Lower lobe of right lung (tissue), 2 donors: Measurements from ENCODE around the gene SND1. TPM values are rescaled to one million over a fixed set of nuclear protein-coding genes. Genes with fewer than 3 reads are reported as not detected.

Source experiments
- ATAC-seq, 2 donors: fragments of 200-7000 bp; cut with Tn5 transposase; one replicate each; pipeline ENCODE4 v1.9.1; 2020 to 2022; ENCODE audit warnings: mild to moderate bottlenecking in 2 of 2, moderate library complexity in 2 of 2
- DNase-seq: peaks from one replicate; pipeline ENCODE4 v3.0.0-alpha.2; 2020
- H3K27ac ChIP-seq: fragments of 200-600 bp; one replicate; pipeline ENCODE4 v1.8.0; 2022
- H3K27me3 ChIP-seq: fragments of 200-600 bp; one replicate; pipeline ENCODE4 v1.8.0; 2022; ENCODE audit warnings: low read depth
- H3K36me3 ChIP-seq: fragments of 200-600 bp; one replicate; pipeline ENCODE4 v1.8.0; 2022; ENCODE audit warnings: mild to moderate bottlenecking
- H3K4me1 ChIP-seq: fragments of 200-600 bp; one replicate; pipeline ENCODE4 v1.8.0; 2022
- H3K4me3 ChIP-seq: fragments of 200-600 bp; one replicate; pipeline ENCODE4 v1.8.0; 2022; ENCODE audit warnings: mild to moderate bottlenecking
- H3K9me3 ChIP-seq: fragments of 200-600 bp; one replicate; pipeline ENCODE4 v1.8.0; 2022
- intact Hi-C: fragments of 100-400 bp; cut with DNase I; formaldehyde crosslinking; loops from one replicate; pipeline ENCODE4 v1.11.0; 2022
- total RNA-seq: library from RNA; stranded (reverse); fragmentation: NEBNext Ultra II Directional; extraction: Animal tissue kit (Norgen Biotek cat#: 25700); gene quantifications from one replicate; pipeline ENCODE4 v1.2.1, GENCODE V29; 2021
- TF ChIP-seq, protein P1 (sequence below): fragments of 200-600 bp; IDR thresholded peaks from one replicate; pipeline ENCODE4 v1.8.0; 2022; ENCODE audit warnings: antibody characterized with exemption, mild to moderate bottlenecking
- donor health status: DM: no; HTN: yes; CAD: no; lungs with severe emphysema.

SND1 gene
- total RNA-seq, 1 donor from 2014 or later, result 142 TPM

DNA sequence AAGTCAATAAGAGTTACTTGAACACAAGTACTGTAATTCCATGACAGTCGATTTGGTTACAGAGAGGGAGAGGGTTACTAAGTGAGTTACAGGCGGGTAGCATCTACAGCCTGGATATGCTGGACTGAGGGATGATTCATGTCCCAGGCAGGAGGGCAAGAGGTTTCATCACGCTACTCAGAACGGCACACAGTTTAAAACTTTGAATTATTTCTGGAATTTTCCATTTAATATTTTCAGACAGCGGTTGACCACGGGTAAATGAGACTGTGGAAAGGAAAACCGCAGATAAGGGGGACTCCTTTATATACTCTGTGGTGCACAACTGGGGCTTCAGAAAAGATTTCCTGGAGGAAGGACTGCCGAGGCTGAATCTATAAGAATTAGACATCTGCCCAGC lies 404.9 kb downstream of the SND1 start:
- H3K27me3 ChIP-seq, result no peaks in the 10 kb centered on the region
- intact Hi-C loops, result no loop called here

DNA sequence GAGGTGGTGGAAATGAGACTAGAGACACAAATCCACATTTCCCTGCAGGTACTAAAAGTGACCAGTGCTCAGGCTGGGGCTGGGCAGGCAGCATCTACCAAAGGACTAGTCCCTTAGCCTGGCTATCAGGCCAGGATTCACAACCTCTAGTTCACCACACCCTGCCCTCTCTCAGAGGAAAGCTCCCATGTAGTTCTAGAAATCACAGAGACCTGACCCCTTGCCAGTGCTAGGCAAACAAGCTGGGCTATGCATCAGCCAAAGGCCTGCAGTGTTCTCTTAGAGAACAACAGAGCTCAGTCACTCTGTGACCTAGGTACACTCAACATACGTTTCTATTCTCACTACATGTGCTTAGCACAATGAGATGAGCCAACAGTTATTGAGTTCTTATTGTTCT lies 405.9 kb downstream of the SND1 start:
- intact Hi-C loops, result no loop called here
- ATAC-seq, result no peak
- H3K27ac ChIP-seq, result no peak overlapping the region
- TF ChIP-seq, protein P1, sequence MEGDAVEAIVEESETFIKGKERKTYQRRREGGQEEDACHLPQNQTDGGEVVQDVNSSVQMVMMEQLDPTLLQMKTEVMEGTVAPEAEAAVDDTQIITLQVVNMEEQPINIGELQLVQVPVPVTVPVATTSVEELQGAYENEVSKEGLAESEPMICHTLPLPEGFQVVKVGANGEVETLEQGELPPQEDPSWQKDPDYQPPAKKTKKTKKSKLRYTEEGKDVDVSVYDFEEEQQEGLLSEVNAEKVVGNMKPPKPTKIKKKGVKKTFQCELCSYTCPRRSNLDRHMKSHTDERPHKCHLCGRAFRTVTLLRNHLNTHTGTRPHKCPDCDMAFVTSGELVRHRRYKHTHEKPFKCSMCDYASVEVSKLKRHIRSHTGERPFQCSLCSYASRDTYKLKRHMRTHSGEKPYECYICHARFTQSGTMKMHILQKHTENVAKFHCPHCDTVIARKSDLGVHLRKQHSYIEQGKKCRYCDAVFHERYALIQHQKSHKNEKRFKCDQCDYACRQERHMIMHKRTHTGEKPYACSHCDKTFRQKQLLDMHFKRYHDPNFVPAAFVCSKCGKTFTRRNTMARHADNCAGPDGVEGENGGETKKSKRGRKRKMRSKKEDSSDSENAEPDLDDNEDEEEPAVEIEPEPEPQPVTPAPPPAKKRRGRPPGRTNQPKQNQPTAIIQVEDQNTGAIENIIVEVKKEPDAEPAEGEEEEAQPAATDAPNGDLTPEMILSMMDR, result no peak
- H3K36me3 ChIP-seq, result no peaks in the 10 kb centered on the region
- no peak for DNase-seq
- peaks cover 4% of the 10 kb centered on the region for H3K4me1 ChIP-seq
- no peaks in the 10 kb centered on the region for H3K9me3 ChIP-seq
- H3K27me3 ChIP-seq, result no peaks in the 10 kb centered on the region
- no peak overlapping the region for H3K4me3 ChIP-seq

More for the DNA sequence above, 404.9 kb downstream of the SND1 start:
- TF ChIP-seq, protein P1, result no peak
- no peak for ATAC-seq
- no peaks in the 10 kb centered on the region for H3K36me3 ChIP-seq
- H3K9me3 ChIP-seq, result no peaks in the 10 kb centered on the region
- H3K27ac ChIP-seq, result no peak overlapping the region
- H3K4me1 ChIP-seq, result peaks cover 9% of the 10 kb centered on the region
- no peak overlapping the region for H3K4me3 ChIP-seq
- DNase-seq, result no peak

DNA sequence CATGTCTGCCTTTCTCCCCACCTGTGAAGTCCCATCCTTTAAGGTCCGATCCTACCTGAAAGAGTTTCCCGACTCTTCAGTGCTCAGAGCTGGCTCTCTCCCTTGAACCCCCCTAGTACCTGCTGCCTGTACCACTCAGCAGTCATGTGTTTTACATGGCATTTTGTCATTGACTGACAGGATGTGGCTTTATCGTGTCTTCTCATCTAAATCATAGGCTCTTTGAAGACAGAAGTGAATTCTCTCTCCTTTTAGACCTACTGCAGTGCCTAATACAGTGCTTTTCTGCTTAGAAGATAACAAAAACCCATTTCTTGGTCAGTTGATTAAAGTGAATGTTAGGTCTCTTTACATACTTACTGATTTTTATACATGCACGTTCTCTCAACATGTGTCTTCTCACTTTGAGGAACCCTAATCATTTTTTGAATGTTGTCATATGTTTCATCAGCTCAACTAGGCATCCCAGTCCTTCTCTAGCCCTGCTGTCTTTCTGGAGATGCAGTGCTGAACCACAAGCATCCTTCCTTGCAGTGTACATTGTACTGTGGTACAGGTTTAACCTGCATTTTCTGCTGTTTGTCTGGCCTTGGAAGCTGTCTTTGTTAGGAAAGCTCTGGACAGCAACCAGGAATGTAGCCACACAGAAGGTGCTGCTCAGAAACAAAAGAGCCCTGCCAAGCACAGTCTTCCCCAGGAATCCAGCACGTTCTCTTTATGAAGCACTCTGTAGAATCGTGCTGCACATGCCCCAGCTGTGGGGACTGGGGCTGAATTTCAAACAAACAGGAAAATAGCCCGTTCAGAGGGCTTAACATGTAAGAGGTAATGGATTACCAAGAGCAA lies 407.4 kb downstream of the SND1 start:
- Histone ChIP-seq H3K36me3 (no peaks in the 10 kb centered on the region), H3K4me1 (no peaks in the 10 kb centered on the region), H3K27me3 (no peaks in the 10 kb centered on the region), H3K27ac (no peak overlapping the region), H3K9me3 (no peaks in the 10 kb centered on the region), H3K4me3 (no peak overlapping the region)
- TF ChIP-seq, protein P1, result no peak
- intact Hi-C loops, result no loop called here
- DNase-seq (no peak), ATAC-seq (no peak)

DNA sequence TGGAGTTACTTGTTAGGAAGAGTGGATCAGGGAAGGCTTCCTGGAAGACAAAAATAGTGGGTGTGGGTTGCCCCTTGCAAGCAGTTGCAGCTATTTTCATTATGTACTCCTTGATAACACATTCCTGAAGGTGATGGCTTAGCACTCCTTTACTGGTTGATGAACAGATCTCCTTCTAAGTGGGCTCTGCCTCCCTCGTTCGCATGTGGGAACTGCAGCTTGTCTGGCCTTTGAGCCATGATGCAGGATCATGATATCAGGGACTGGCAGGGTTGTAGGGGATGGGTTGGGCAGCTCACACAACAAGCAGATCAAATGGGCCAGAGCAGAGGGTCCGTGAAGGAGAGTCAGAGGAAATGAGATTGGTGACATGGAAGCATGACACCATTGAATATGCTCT lies 408.0 kb downstream of the SND1 start:
- DNase-seq (no peak), ATAC-seq (no peak)
- Histone ChIP-seq H3K9me3 (no peaks in the 10 kb centered on the region), H3K27me3 (no peaks in the 10 kb centered on the region), H3K36me3 (no peaks in the 10 kb centered on the region), H3K27ac (no peak overlapping the region), H3K4me1 (no peaks in the 10 kb centered on the region), H3K4me3 (no peak overlapping the region)
- intact Hi-C loops, result no loop called here
- TF ChIP-seq, protein P1, result no peak

DNA sequence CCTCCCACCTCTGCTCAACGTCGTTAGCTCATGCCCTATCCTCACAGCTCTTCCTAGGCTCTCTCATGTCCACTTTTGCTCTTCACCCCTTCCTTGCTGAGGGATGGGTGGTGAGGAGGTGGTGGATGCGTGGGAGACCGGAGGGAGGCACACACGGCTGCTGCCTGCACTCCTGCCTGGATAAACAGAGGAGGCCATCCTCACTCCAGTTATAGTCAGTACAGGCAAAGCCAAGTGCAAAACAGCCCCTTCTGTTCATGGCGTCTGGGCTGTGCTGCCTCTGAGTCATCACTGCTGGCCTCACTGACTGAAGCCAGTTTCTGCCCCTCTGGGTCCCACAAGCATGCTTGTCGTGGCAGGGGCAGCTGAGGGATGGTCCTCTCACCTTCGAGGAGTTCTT lies 411.1 kb downstream of the SND1 start:
- no peak overlapping the region for H3K27ac ChIP-seq
- no peaks in the 10 kb centered on the region for H3K27me3 ChIP-seq
- no peaks in the 10 kb centered on the region for H3K4me1 ChIP-seq
- intact Hi-C loops, result no loop called here
- no peak for ATAC-seq
- H3K9me3 ChIP-seq, result no peaks in the 10 kb centered on the region
- H3K36me3 ChIP-seq, result no peaks in the 10 kb centered on the region
- TF ChIP-seq, protein P1, result no peak
- no peak for DNase-seq
- H3K4me3 ChIP-seq, result no peak overlapping the region
